Mammary epithelial cell (primary cell): ENCODE data around the gene PCBP3.

Experiments
- EZH2 ChIP-seq: IDR thresholded peaks from 2 replicates; pipeline ENCODE4 v1.6.1; 2012; ENCODE audit warnings: low read length, inconsistent platforms, borderline replicate concordance
- TF ChIP-seq, protein P1 (sequence below), 2 donors: IDR thresholded peaks in 1 of 2; conservative IDR thresholded peaks in 1 of 2; 2 replicates each; pipeline ENCODE4 v1.5.1; 2011 to 2012; ENCODE audit warnings: inconsistent platforms in 2 of 2, low read length in 2 of 2, mild to moderate bottlenecking in 2 of 2, control low read depth in 1 of 2, low read depth in 1 of 2; ENCODE audit not compliant: insufficient read depth in 1 of 2; ENCODE audit errors: extremely low read depth in 1 of 2

DNA sequence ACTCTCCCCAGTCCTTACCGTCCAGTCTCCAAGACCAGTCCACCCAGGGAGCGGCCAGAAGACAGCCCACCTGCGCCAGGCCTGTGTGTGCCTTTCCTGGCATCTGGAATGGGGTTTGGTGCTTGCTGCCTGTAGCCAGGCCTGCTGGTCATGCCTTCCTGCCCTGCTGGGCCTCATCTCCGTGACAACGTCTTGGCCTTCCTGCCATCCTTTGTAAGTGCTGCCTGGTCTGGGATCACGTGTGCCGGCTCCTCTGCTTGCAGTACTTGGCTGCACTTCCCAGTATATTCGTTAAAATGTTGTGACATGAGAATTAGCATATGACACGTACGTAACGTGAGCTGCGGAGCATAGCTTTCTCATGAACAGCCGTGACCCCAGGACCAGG lies 192.7 kb downstream of the PCBP3 start:
- TF ChIP-seq, protein P1, sequence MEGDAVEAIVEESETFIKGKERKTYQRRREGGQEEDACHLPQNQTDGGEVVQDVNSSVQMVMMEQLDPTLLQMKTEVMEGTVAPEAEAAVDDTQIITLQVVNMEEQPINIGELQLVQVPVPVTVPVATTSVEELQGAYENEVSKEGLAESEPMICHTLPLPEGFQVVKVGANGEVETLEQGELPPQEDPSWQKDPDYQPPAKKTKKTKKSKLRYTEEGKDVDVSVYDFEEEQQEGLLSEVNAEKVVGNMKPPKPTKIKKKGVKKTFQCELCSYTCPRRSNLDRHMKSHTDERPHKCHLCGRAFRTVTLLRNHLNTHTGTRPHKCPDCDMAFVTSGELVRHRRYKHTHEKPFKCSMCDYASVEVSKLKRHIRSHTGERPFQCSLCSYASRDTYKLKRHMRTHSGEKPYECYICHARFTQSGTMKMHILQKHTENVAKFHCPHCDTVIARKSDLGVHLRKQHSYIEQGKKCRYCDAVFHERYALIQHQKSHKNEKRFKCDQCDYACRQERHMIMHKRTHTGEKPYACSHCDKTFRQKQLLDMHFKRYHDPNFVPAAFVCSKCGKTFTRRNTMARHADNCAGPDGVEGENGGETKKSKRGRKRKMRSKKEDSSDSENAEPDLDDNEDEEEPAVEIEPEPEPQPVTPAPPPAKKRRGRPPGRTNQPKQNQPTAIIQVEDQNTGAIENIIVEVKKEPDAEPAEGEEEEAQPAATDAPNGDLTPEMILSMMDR (conservative IDR thresholded peaks at IDR 0.05 in 1 of 2, IDR thresholded peaks at IDR 0.05 in 1 of 2; ENCODE audit: extremely low read depth in 1 of 2, insufficient read depth in 1 of 2, low read depth in 1 of 2, low read length in 2 of 2): no peak
- no peak for TF ChIP-seq EZH2
